Measurements from ENCODE around the gene GRAMD2B. TPM values are rescaled to one million over a fixed set of nuclear protein-coding genes. Genes with fewer than 3 reads are reported as not detected.

The GRAMD2B gene
- total and polyA plus RNA-seq, 2 of the 8 experiments (the other 6 are each of a cell fraction or from before 2014, with no cell fraction given): 6.4 to 9.4 TPM

DNA sequence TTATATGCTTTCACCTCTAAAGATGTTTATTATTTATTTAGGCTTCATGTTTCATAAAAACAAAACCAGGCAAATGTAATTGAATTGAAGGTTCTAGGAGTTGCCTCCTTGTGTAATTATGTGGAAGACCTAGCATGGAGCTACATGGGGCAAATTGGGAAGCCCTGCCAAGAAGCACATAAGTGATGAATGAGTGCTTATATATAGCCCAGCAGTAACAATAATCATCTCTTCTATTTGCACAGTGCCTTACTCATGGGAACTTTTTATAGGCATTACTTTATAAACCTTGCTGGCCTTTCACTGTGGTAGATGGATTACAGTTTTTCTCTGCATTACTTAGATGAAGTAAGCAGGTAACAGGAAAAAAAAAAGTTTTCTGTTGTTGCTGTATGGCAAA is 40.0 kb upstream of the GRAMD2B start:
- Histone ChIP-seq H3K79me1 (ENCODE audit: low read depth, low read length) (no peaks in the 10 kb centered on the region), H4K8ac (ENCODE audit: extremely low read depth, insufficient read depth, low read length) (no peak overlapping the region), H2AK5ac (ENCODE audit: low read depth, low read length) (no peak overlapping the region), H3K4me2 (ENCODE audit: insufficient read depth in 1 of 2, low read depth in 2 of 2, low read length in 2 of 2) (no peak overlapping the region), H3K9me3 (ENCODE audit: insufficient read depth in 2 of 2, low read depth in 1 of 2, low read length in 1 of 2) (no peaks in the 10 kb centered on the region), H3K9ac (replicated peaks in 1 of 4; ENCODE audit: extremely low read depth in 1 of 4, low read depth in 3 of 4, low read length in 3 of 4) (no peak overlapping the region), H3K27ac (ENCODE audit: low read depth, low read length) (no peak overlapping the region), H3K4ac (replicated peaks; ENCODE audit: insufficient read length, low read depth, low read length) (no peak overlapping the region), H3K4me1 (replicated peaks in 1 of 4; ENCODE audit: control insufficient read depth in 3 of 4, insufficient read depth in 4 of 4, low read length in 3 of 4) (no peaks in the 10 kb centered on the region; a peak in 1 of 7 replicates), H2BK5ac (ENCODE audit: low read depth, low read length) (no peak overlapping the region), H3K27me3 (replicated peaks in 1 of 4; ENCODE audit: control insufficient read depth in 3 of 4, extremely low read depth in 1 of 4, insufficient read depth in 3 of 4, low read length in 3 of 4) (no peaks in the 10 kb centered on the region), H3K79me2 (ENCODE audit: control insufficient read depth in 1 of 2, insufficient read depth in 2 of 2, low read length in 2 of 2) (no peaks in the 10 kb centered on the region), H3K18ac (ENCODE audit: extremely low read depth, low read length) (no peak overlapping the region), H2BK120ac (replicated peaks; ENCODE audit: low read depth, low read length) (no peak overlapping the region), H4K20me1 (replicated peaks in 1 of 2; ENCODE audit: control insufficient read depth in 1 of 2, insufficient read depth in 2 of 2, low read length in 2 of 2) (no peaks in the 10 kb centered on the region), H3K36me3 (ENCODE audit: control insufficient read depth in 2 of 4, insufficient read depth in 4 of 4, low read length in 3 of 4) (no peaks in the 10 kb centered on the region), H2BK15ac (ENCODE audit: low read length) (no peak overlapping the region), H4K91ac (replicated peaks; ENCODE audit: insufficient read length, low read length) (no peak overlapping the region), H3K23me2 (ENCODE audit: low read depth, low read length) (no peaks in the 10 kb centered on the region), H3K14ac (ENCODE audit: insufficient read length) (no peak overlapping the region), H2BK12ac (ENCODE audit: low read depth, low read length) (no peak overlapping the region), H2BK20ac (ENCODE audit: low read length) (no peak overlapping the region), H3K23ac (ENCODE audit: insufficient read length) (no peak overlapping the region), H3K4me3 (ENCODE audit: extremely low read depth in 1 of 4, insufficient read depth in 2 of 4, low read depth in 3 of 4, low read length in 4 of 4) (no peak overlapping the region), H4K5ac (ENCODE audit: insufficient read length, low read depth, low read length) (no peak overlapping the region), H2AFZ (ENCODE audit: low read length) (no peak overlapping the region), H3K56ac (replicated peaks; ENCODE audit: insufficient read length, low read depth, low read length) (no peak overlapping the region)
- DNase-seq (ENCODE audit: low read depth in 1 of 2, low spot score in 2 of 2) (no peak), FAIRE-seq (no peak)
- POLR2A ChIA-PET (ENCODE audit: partially characterized antibody): no interaction called here
- TF ChIP-seq RBBP5 (IDR thresholded peaks at IDR 0.05; ENCODE audit: borderline replicate concordance, low read depth, low read length): no peak
- no peak for TF ChIP-seq EZH2 (IDR thresholded peaks at IDR 0.05; ENCODE audit: low read depth, low read length, severe bottlenecking)
- CTCF ChIA-PET (ENCODE audit: partially characterized antibody): interaction anchor here (0.7 to 1.4 kb wide), 3 partner anchors 34 to 142 kb away, joined by 3 to 5 read pairs (median 4); no protein-coding TSS in a partner anchor

Data from H1 (cell line).